Epithelial cell of proximal tubule (primary cell): ENCODE data around the gene TPGS2. TPM values are rescaled to one million over a fixed set of nuclear protein-coding genes. Genes with fewer than 3 reads are reported as not detected.

Source experiments
- DNase-seq: peaks from one replicate; pipeline ENCODE4 v3.0.0-alpha.2; 2011; ENCODE audit warnings: low read depth
- H3K4me3 ChIP-seq: 2 replicates; pipeline ENCODE4 v1.5.1; 2011; ENCODE audit warnings: low read depth, mild to moderate bottlenecking, low read length
- CTCF ChIP-seq: conservative IDR thresholded peaks from 2 replicates; pipeline ENCODE4 v1.5.1; 2012; ENCODE audit warnings: low read depth, mild to moderate bottlenecking, low read length
- total RNA-seq: library from RNA; depleted of rRNA; stranded (reverse); fragments of >200 nt; gene quantifications from 2 replicates; pipeline ENCODE4 v1.2.3, GENCODE V29; 2015

The TPGS2 gene
- total RNA-seq, 1 donor from 2014 or later = 228 TPM

DNA sequence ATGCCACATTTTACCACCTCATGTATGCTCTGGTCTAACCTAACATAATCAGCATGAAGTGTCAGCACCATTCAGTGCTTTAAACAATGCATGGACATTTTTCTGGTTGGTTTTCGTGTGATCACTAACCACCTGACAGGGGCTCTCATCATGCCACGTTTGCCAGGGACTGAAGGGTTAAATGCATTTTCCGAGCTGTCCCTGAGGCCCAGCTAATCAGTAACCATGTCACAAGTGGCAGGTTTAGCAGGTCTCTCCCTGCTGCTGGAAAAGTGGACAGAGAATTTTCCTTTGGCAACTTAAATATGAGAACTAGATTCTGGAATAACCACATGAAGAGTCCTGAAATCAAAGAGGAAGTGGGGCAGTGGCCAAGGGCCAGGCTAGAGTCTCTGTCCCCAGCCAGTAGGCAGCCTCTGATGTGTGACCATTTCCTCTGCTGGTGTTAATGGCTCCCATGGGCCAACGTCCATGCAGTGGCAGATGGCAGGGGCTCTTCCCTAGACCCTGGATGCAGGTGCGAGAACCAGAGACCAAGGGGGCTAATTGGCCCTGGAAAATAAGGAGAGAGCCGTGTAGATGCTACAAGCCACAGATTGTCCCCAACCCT lies 69.5 kb downstream of the TPGS2 start:
- no peak overlapping the region for H3K4me3 ChIP-seq
- DNase-seq = no peak
- no peak for TF ChIP-seq CTCF

GRCh38 chr18:36758623-36759022 lies 70.2 kb downstream of the TPGS2 start:
- DNase-seq = no peak
- H3K4me3 ChIP-seq = no peak overlapping the region
- TF ChIP-seq CTCF = no peak

DNA sequence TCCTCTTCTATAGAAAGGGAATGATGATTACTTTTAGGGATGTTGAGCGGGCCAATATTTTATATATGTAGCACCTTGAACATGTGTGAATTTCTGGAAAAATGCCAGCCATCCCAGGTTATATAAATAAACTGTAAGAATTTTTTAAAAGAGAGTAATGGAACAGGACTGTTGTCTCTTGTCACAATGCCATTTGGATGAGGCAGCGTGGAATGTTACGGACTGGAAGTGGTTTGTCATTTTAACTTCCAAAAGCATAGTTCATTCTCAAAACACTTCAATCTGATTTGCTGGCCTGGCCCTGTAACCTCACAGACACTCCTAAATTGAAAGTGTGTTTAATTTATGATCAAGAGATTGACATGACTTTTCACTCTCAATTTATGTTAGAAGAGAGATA lies 70.8 kb downstream of the TPGS2 start:
- no peak overlapping the region for H3K4me3 ChIP-seq
- no peak for TF ChIP-seq CTCF
- DNase-seq = no peak

DNA sequence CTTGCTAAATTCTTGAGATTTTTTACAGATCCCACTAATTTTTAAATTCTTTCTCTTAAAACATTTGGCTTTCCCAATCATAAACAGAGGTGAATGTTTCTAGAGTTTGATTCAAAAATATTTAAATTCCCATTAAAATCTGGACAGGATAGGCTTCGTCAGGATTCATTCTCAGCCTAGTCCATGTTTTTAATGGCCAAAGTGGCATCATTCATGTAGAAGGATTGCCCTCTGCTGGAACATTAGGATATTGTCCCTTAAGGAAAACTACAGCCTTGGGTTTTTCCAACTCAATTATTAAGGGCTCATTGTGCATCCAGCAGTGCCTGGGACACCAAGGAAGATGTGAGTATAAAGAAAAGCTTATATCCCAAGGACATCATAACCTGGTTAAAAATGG lies 71.7 kb downstream of the TPGS2 start:
- no peak overlapping the region for H3K4me3 ChIP-seq
- peak; percentile 80 for TF ChIP-seq CTCF
- DNase-seq = peak; percentile 12

DNA sequence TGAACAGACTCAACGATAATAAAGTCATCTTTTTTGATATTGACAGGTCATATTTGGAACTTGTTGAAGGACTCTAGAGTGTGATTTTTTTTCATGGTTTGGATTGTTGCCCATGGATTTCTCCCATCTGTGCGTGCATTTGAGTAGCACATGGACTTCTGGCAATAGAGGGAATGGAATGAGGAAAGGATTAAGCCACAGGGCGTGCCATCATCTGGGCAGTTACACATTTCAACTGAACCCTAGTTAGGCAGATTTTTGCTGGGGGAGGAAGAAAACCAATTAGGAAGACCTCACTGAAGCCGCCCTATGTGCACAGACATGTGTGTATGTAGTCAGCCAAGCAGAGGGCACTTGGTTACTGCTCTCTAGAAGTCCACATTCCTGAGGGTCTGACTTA lies 72.6 kb downstream of the TPGS2 start:
- no peak overlapping the region for H3K4me3 ChIP-seq
- DNase-seq = no peak
- no peak for TF ChIP-seq CTCF

GRCh38 chr18:36752929-36753865 lies 75.6 kb downstream of the TPGS2 start:
- TF ChIP-seq CTCF = no peak
- no peak overlapping the region for H3K4me3 ChIP-seq
- no peak for DNase-seq
